Cardiac fibroblast (primary cell): ENCODE measurements around the gene BARHL1.

Source experiments
- DNase-seq, 2 donors: peaks; one replicate each; pipeline versions ENCODE4 v3.0.0 to v3.0.0-alpha.2; 2010; ENCODE audit warnings: low read depth in 2 of 2
- H3K4me3 ChIP-seq, 2 donors: replicated peaks in 1 of 2; 1 replicate in 1 of 2; 2 replicates in 1 of 2; pipeline ENCODE4 v1.5.1; 2011; ENCODE audit warnings: low read depth in 2 of 2, low read length in 2 of 2, mild to moderate bottlenecking in 2 of 2, moderate library complexity in 1 of 2
- TF ChIP-seq, protein P1 (sequence below): IDR thresholded peaks from one replicate; pipeline ENCODE4 v1.5.1; 2011; ENCODE audit warnings: low read depth, mild to moderate bottlenecking, low read length, inconsistent platforms

BARHL1 gene

GRCh38 chr9:132555528-132555927 is 26.9 kb upstream of the BARHL1 start:
- H3K4me3 ChIP-seq: no peak overlapping the region
- DNase-seq: no peak
- TF ChIP-seq, protein P1, sequence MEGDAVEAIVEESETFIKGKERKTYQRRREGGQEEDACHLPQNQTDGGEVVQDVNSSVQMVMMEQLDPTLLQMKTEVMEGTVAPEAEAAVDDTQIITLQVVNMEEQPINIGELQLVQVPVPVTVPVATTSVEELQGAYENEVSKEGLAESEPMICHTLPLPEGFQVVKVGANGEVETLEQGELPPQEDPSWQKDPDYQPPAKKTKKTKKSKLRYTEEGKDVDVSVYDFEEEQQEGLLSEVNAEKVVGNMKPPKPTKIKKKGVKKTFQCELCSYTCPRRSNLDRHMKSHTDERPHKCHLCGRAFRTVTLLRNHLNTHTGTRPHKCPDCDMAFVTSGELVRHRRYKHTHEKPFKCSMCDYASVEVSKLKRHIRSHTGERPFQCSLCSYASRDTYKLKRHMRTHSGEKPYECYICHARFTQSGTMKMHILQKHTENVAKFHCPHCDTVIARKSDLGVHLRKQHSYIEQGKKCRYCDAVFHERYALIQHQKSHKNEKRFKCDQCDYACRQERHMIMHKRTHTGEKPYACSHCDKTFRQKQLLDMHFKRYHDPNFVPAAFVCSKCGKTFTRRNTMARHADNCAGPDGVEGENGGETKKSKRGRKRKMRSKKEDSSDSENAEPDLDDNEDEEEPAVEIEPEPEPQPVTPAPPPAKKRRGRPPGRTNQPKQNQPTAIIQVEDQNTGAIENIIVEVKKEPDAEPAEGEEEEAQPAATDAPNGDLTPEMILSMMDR: no peak

GRCh38 chr9:132556235-132556634 is 26.2 kb upstream of the BARHL1 start:
- DNase-seq: no peak
- H3K4me3 ChIP-seq: no peak overlapping the region
- TF ChIP-seq, protein P1: no peak

GRCh38 chr9:132556714-132557113 is 25.7 kb upstream of the BARHL1 start:
- H3K4me3 ChIP-seq: no peak overlapping the region
- no peak for DNase-seq
- TF ChIP-seq, protein P1: no peak

DNA sequence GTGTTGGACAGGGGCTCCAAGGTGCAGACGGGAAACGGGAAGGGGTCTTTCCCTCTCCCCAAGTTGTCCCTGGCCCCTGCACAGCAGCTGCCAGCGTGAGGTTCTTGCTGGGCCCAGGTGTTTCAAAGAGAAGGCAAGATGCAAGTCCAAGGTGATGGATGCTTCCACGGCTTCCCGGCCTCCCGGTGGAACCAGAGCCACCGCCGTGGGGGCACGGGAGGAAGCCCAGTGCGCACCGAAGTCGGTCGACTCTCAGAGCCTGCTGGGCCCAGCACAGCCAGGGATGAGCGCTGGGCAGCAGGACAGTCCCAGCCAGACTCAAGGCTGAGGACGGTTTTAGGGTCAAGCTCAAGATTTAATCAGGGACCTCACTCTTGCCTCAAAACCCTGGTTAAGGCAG is 25.2 kb upstream of the BARHL1 start:
- DNase-seq: no peak
- TF ChIP-seq, protein P1: no peak
- H3K4me3 ChIP-seq: no peak overlapping the region

DNA sequence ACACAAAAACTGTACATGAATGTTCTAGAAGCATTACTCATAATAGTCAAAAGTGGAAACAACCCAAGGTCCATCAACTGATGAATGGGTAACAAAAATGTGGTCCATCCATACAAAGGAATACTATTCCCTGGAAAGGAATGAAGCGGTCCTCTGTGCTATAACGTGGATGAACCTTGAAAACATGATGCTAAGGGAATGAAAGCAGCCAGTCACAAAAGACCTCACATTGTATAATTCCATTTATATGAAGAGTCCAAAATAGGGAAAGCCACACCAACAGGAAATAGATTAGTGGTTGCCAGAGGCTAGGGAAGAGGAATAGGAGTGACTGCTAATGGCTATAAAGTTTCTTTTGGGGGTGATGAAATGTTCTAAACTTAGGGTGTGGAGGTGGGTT is 22.7 kb upstream of the BARHL1 start:
- TF ChIP-seq, protein P1: no peak
- H3K4me3 ChIP-seq: no peak overlapping the region
- no peak for DNase-seq

- DNase-seq: no peak
- TF ChIP-seq, protein P1: no peak
Observed at GRCh38 chr9:132560616-132561202, 21.7 kb upstream of the BARHL1 start.

GRCh38 chr9:132562306-132562573 is 20.2 kb upstream of the BARHL1 start:
- no peak for DNase-seq
- H3K4me3 ChIP-seq: no peak overlapping the region
- TF ChIP-seq, protein P1: no peak

More at GRCh38 chr9:132560616-132561202, 21.7 kb upstream of the BARHL1 start:
- no peak overlapping the region for H3K4me3 ChIP-seq
